GM19468 (cell line): Measurements from ENCODE around the gene PHYH.
"Not testable (repeated sequence)": the region's sequence is repeated elsewhere in the genome, so short reads cannot be mapped to it uniquely, and the experiment has no call there.

Source experiments
- ATAC-seq: cut with Tn5 transposase; IDR thresholded peaks from one replicate; pipeline ENCODE4 v1.9.1; 2021; ENCODE audit warnings: mild to moderate bottlenecking, moderate library complexity, moderate number of reproducible peaks; ENCODE audit not compliant: unreplicated experiment; ENCODE audit errors: extremely low read depth

PHYH gene

DNA sequence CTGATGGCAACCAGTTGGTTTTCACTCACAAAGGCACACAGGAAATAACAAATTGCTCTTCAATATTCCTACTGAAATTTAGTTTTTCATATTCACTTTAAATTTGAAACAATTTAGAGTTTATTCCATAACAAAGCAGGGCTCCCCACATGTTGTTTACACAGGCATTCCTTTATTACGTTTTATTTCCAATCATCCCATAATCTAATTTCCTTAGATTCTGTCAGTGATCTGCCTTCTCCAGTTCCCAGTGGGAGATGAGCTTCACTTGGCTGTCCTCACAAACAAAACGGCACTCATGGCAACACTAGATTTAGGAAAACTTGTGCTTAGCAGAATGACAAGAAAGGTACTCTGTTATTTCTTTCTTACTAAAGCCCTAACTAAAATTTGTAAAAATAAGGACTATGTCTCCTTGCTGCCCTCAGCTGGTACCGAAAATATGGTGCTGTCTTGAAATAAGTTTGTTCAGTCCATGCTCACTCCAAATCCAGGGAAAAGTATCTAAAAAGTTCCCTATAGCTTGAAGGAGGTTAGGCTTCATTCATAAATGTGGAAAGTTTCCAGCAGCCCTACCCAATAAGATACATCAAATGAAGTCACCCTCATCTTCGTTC is 23.0 kb downstream of the PHYH start:
- no peak for ATAC-seq

DNA sequence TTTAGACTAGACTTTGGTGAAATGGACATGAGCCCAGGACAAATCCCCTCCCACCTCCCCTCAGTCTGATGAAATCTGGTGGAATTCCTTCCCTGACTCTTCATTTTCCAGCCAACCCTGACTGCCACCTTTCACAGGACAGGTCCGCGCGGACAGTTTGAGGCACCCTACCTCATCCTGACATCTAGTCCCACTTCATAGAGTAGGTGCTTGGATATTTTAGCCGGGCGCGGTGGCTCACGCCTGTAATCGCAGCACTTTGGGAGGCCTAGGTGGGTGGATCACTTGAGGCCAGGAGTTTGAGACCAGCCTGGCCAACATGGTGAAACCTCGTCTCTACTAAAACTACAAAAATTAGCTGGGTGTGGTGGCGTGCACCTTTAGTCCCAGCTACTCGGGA is 23.7 kb downstream of the PHYH start:
- ATAC-seq, result not testable (repeated sequence)

DNA sequence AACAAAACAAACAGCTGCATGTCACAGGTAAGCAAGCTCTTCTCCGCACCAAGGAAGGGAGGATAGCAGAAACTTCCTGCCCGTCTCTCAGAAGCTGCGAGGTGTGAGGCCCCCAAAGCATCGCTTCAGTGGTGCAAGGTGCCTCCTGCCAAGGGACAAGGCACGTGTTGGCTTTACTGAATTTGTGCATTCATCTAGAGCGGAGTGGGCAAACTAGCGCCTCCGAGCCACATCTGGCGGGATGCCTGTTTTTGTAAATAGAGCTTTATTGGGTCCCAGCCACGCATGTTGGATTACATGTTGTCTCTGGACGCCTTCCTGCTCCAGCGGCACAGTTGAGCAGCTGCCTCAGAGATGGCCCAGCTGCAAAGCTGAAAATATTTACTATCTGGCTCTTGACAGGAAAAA is 27.7 kb downstream of the PHYH start:
- ATAC-seq, result no peak

DNA sequence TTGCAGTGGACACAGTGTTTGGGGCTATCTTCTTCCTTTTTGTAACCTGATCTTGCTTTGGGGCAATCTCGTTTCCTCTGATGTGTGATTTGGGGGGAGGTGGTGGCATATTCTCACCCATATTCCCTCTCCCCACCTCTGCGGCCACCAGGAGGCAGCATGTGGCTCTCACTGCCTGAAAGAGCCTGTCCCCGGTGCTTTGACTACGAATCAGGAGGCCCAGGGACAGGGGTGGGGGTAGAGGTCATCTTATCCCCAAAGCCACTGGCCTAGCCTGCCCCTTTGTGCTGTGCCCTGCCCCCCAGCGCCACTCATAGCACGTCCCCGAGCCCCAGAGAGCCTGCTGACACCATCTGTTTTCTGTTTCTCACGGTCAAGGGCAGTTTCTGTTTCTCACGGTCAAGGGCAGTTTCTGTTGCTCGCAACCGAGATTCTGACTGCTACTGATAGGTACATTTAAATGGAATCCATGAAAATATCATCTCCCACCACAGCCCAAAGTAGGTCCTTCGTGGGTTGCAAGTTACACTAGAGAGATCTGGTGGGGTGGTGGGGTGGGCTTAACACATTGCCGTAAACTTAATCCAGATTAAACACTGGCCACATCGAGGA is 28.2 kb downstream of the PHYH start:
- no peak for ATAC-seq

DNA sequence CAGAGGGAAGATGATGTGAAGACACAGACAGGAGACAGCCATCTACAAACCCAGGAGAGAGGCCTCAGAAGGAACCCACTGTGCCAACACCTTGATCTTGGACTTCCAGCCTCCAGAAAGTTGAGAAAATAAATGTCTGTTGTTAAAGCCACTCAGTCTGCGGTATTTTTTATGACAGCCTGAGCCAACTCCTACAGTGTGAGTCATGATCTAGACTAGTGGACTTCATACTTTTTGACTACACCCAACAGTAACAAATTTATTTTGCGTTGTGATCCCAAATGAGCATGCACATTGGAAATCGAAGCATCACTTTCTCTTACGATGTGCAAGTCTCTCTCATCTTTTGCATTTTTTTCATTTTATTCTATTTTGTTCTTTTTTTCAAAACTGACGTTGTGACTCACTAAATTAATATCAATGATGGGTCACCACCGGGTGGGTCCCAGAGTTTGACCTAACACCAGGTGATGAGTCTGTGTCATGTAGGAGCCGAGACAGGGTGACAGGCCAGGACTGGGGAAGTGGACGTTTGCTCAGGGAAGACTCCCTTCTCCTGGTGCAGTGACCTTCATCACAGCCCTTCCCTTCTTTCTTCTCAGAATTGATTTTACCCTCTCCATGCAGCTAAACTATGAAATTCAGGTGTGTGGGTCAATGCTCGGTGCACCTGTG is 28.9 kb downstream of the PHYH start:
- ATAC-seq, result no peak

DNA sequence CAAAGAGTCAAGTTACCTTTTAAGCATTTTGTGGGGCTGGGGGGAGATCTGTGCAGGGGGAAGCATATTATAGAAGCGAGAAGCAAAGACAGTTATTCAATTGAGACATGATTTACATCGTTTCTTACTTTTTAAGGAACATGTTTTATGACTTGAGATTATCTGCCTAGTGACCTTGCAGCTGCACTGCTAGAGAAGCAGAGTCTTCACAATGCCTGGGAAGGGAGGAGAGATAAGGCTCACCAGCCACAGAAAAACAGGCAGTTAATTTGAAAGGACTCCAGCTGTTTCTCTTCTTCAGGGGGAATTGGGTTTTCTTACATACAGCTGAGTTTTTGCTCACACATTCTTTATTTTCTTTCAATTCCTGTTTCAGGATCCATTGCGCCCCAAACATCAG is 31.0 kb downstream of the PHYH start:
- ATAC-seq, result no peak

DNA sequence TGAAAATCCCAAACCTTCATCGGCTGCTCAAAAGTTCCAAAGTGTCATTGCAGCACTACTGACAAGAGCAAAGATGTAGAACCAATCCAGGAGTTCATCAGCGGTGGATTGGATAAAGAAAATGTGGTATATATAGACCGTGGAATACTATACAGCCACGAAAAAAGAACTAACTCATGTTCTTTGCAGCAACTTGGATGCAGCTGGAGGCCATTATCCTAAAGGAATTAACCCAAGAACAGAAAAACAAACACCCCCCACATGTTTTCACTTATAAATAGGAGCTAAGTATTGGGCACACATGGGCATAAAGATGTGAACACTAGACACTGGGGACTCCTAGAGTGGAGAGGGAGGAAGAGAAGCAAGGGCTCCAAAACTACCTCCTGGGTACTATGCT is 31.6 kb downstream of the PHYH start:
- ATAC-seq, result no peak

DNA sequence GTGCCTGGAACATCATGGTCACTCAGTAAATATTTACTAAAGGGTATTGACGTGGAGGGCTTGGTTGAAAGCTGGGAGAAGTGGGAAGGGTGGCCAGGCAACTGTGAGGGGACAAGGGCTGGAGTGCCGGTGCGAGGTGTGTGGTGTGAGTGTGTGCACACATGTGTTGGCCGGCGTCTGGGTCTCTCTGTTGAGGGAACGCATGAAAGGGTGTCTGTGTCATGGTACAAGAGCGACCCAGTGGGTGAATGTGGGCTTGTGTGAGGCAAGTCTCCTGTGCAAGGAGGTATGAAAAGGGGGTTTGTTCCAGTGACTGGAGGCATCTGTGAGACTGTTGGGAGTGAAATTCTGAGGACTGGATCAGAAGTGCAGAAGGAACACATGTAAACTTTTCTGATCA is 36.3 kb downstream of the PHYH start:
- no peak for ATAC-seq

DNA sequence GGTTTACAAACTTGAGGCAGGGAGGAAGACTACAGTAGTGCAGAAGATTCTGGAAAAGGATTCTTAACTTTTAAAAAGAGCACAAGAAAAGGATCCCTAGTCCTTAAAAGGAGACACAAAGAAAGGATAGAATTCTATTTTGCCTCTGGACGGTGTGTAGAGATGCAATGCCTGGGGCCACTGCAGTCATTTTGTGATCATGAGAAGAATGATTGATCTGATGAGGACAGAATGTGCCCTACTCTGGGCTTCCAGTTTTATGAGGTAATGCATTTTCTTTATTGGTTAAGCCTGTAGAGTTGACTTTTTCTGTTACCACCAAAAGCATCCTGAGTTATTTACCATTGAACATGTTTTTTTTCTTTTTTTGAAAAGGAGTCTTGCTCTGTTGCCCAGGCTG is 37.4 kb downstream of the PHYH start:
- no peak for ATAC-seq

DNA sequence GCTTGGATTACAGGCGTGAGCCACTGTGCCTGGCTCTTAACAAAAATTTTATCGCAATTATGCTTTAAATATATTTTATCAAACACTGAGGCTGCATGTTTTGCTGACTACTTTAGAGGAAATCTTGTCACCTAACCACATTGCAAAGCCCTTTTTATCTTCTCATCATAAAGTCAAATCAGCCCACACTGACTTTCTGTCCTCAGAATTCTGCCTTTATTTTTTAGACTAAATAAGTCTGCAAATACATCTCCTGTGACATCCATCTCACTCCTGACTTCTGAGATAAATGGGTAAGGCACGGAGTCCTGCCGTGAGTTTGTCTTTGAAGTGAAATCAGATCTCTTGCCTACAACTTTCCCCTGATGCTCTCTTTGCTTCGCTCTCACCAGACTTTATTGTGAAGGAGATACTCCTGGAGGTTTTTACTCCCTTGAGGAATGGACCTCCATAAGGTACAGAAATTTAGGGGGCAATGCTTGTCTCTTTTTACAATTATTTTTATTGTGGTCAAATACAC is 42.2 kb downstream of the PHYH start:
- ATAC-seq, result no peak

DNA sequence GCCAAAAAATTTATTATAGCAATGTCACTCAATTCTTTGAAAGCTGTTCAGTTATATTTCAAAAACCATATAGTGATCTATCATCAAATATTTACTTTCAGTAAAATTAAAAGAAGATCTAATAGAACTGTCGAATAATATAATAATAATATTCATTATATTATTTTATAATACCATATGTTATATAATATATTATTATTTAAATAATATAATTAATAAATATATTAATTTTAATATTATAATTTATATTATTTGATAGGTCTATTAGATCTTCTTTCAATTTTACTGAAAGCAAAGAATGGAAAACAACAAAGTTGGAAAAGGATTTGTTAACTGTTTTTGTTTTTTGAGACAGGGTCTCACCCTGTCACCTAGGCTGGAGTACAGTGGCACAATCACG is 43.2 kb downstream of the PHYH start:
- no peak for ATAC-seq

DNA sequence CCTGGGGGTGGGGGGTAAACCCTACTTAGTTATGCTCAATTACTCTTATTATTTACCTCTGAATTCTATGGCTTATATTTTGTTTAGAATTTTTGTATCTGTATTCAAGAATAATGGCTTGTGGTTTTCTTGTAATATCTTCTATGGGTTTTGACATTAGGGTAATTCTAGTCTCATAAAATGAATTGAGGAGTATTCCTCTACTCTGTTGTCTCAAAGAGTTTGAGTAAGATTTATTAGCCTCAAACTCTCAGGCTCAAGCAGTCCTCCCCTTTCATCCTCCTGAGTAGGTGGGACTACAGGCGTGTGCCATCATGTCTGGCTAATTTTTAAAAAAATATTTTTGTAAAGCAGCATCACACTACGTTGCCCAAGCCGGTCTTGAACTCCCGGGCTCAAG is 46.1 kb downstream of the PHYH start:
- ATAC-seq, result no peak

DNA sequence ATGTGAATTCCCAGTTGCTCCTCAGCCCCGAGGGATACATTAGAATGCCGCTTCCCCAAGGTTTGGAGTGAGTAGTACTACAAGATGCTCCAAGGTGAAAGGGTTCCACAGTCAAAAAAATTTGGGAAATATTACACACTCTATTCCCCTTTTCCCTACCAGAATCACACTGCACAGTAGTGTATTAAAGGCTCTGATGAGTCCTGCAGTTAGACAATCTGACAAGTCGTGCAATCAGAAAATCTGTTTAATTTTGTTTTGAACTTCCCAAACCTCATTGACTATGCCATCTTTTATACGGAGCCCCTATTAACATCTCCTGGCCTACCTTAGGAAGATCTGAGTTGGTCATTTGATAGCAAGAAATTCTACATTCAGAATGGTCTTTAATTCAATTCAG is 52.1 kb downstream of the PHYH start:
- no peak for ATAC-seq

DNA sequence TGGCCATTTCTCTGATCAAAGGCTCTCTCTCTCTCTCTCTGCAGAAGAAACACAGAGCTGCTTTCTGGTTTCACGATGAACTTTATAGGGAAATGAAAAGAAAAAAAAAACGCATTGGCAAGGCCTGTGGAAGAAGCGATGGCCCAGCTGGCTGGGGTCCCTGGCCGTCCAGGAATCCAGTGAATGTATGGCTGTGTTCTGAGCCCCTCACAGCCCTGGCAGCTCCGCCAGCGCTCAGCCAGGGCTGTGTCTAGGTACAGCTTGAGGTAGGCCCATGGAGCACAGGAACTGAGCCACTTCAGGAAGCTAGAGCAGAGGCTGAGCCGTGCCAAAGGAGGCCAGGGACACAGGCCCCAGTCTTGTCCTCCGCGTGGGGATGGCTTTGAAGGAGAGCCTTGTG is 52.6 kb downstream of the PHYH start:
- no peak for ATAC-seq

DNA sequence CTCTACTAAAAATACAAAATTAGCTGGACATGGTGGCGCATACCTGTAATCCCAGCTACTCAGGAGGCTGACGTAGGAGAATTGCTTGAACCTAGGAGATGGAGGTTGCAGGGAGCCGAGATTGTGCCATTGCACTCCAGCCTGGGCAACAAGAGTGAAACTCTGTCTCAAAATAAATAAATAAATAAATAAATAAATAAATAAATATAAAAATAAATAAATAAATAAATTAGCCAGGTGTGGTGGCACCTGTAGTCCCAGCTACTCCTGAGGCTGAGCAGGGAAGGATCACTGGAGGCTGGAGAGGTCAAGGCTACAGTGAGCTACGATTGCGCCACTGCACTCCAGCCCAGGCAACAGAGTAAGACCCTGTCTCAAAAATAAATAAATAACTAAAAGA is 57.6 kb downstream of the PHYH start:
- not testable (repeated sequence) for ATAC-seq

DNA sequence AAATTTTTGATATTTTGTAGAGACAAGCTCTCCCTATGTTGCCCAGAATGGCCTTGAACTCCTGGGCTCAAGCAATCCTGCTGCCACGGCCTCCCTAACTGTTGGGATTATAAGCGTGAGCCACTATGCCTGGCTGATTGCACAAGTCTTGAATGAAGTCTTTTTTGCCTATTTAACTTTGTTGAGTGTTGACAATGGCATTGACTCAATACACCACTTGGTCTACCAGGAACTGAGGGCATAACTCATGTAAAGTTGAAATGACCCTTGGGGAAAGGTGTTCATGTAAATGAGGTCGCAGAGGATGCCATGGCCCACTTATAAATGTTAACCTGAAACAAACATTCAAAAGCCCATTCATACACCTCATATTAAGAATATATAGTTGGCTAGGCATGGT is 58.3 kb downstream of the PHYH start:
- ATAC-seq, result no peak

DNA sequence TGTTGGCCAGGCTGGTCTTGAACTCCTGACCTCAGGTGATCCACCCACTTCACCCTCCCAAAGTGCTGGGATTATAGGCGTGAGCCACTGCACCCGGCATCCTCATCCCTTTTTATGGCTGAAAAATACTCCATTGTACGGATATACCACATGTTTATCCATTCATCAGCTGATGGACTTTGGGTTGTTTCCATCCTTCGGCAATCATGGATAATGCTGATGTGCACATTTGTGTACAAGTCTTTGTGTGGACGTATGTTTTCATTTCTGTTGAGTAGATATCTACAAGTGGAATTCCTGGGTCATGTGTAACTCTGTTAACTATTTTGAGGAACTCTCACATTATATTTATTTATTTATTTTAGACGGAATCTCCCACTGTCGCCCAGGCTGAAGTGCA is 59.9 kb downstream of the PHYH start:
- ATAC-seq, result no peak

DNA sequence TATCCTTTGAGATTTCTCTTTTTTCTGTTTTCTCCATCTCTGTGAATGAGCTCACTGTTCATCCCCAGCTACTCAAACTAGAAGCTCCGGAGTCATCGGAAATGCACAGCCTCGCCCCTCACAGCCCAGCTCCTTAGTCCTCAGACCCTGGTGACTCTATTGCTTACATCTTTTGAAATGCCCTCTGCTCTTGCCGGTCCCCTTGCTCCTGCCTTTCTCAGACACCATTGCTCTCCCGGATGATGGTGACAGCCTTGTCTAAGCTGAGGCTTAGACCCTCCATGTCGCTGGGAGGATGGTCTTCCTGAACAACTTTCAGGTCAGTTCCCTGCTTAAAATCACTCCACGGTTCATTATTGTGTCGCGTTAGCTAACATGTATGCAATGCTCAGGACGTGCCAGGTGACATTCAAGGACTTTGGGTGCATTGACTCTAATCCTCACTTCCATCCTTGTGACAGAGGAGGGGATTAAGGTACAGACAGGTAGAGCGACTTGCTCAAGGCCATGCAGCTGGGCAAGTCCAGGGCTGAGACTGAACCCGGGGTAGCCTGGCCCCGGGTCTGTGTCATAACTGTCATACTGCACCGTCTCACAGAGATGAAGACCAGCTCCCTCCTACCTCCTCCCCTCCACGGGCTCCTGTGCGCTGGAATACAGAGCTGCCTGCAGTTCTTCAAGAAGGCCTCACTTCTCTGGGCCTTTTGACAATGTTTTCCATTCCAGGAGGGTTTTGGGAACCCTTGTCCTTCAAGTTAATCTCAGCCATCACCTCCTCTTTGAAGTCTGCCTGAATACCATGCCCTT is 61.4 kb downstream of the PHYH start:
- no peak for ATAC-seq

DNA sequence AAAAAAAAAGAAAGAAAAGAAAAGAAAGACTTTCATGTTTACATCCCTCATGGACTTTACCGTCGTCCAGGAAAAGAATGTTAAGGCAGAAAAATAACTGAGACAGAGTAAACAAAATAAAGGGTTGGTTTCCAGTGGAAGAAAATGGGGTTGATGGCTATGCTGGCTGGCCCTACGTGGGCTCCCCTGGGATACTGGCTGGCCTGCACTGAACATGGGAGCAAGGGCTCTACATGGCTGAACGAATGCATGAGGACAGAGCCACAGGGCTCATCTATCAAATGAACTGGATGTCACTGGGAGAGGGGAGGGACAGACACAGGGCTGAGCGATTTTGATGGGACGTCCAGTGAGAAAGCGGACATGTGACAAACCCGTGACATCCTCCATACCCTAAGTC is 63.2 kb downstream of the PHYH start:
- no peak for ATAC-seq

DNA sequence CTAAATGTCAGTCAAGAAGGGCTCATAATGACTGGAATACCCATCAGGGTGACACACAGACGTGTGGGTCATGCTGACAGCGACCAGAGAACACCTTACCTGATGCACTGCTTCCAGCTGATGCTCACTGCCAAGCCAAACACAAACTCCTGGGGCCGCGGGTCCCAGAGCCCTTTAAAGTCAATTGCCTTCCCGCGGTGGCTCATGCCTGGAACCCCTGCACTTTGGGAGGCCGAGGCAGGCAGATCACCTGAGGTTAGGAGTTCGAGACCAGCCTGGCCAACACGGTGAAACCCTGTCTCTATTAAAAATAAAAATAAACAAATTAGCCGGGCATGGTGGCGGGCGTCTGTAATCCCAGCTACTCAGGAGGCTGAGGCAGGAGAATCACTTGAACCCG is 65.1 kb downstream of the PHYH start:
- ATAC-seq, result not testable (repeated sequence)

DNA sequence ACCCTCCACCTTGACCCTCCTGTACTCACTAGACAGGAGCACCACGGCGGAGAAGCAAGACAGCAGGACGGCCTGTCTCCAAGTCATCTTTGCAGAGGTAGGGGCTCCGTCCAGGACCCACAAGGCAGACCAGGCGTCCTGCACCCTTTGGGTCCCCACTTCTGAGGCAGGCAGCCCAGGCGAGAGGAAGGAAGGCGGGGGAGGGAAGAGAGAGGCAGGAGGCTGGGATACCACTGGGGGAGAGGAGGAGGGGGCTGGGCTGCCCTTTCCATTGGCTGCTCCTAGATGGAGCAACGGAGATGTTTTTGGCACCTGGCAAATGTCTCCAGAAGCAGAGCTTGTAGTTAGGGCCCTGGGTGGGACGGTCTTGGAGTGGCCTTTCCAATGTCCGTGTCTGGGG is 65.7 kb downstream of the PHYH start, which contains the start of gene UCMA:
TSS of gene UCMA (minus strand) at position 203 of the 400 bp plus-strand sequence. CDS start at position 87, 116 bp downstream.
- ATAC-seq, result no peak
